Measurements from ENCODE around the gene FDXACB1. TPM values are rescaled to one million over a fixed set of nuclear protein-coding genes. Genes with fewer than 3 reads are reported as not detected.

Gene FDXACB1, protein sequence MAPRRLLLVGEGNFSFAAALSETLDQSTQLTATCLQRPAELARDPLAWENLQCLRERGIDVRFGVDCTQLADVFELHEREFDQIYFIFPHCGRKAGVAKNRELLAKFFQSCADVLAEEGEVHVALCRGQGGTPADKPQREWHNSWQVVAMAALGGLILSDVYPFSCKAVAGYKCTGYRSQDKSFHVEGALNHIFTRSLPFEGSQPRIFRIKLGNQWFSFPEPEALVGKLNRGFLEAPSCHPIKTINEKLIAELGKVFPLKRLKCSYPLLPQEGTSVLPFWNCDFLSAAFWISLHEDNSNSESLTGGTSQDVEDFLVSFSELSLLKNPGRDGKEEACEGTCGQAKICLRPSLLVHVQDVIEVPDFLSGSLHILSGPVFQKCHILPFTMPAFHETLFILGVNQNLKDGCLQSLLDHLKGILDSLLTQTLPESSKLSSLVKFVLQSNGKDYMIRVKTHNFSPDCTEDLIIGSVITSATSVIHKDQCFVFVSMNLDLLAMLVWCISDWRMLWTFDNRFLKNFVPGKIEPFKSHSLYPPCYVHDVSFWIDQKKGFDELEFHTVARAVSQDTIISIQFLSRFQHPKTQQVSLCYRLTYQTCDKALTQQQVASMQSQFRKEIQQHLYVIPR
- 1 to 10 TPM; 1.1 to 3.3 (median 2.8) TPM for total RNA-seq

- Histone ChIP-seq H3K9me3 (no peaks in the 10 kb centered on the region), H3K4me3 (peak within 1 kb of the TSS; percentile 41 to 75 (median 57)), H3K27me3 (no peaks in the 10 kb centered on the region), H3K4me1 (peaks cover 6 to 23% (median 7%) of the 10 kb centered on the region in 3 donors), H3K27ac (peak within 1 kb of the TSS; percentile 93 to 96 (median 94)), H3K36me3 (peaks cover 0 to 36% (median 0%) of the 10 kb centered on the region in 3 donors)
- TF ChIP-seq, protein P1, sequence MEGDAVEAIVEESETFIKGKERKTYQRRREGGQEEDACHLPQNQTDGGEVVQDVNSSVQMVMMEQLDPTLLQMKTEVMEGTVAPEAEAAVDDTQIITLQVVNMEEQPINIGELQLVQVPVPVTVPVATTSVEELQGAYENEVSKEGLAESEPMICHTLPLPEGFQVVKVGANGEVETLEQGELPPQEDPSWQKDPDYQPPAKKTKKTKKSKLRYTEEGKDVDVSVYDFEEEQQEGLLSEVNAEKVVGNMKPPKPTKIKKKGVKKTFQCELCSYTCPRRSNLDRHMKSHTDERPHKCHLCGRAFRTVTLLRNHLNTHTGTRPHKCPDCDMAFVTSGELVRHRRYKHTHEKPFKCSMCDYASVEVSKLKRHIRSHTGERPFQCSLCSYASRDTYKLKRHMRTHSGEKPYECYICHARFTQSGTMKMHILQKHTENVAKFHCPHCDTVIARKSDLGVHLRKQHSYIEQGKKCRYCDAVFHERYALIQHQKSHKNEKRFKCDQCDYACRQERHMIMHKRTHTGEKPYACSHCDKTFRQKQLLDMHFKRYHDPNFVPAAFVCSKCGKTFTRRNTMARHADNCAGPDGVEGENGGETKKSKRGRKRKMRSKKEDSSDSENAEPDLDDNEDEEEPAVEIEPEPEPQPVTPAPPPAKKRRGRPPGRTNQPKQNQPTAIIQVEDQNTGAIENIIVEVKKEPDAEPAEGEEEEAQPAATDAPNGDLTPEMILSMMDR (IDR thresholded peaks at IDR 0.05) = peak; percentile 81 to 99 (median 98)
- TF ChIP-seq POLR2A (IDR thresholded peaks at IDR 0.05) = peak in 2 of 4 donors; percentile 25 to 65
- intact Hi-C loops (cut with DNase I) = loop anchor here (5.0 to 10.0 kb wide), 2 partner anchors 46 to 98 kb away; no protein-coding TSS in a partner anchor
- WGBS, 2 donors = 0% methylated on average over 20 to 46 of the region's 55 CpGs
- peak; percentile 88 for DNase-seq
Measured at GRCh38 chr11:111878849-111879636, at the start of gene FDXACB1, which contains the start of gene CFAP68. TSS of gene FDXACB1 (minus strand) at chr11:111879165. CDS start at chr11:111879132, 33 bp downstream. TSS of gene CFAP68 (plus strand) at chr11:111879541. CDS start at chr11:111879561, 20 bp downstream.

- Histone ChIP-seq H3K27me3 (no peaks in the 10 kb centered on the region), H3K4me1 (peaks cover 23 to 56% (median 29%) of the 10 kb centered on the region in 3 donors), H3K27ac (peak overlapping the region; percentile 86 to 93 (median 92)), H3K9me3 (no peaks in the 10 kb centered on the region), H3K4me3 (peak overlapping the region; percentile 28 to 64 (median 41)), H3K36me3 (no peaks in the 10 kb centered on the region)
- WGBS, 2 donors = 2 to 6% methylated on average over 9 to 10 of the region's 47 CpGs
- peak in 1 of 4 donors; percentile 61 for TF ChIP-seq POLR2A (IDR thresholded peaks at IDR 0.05)
- TF ChIP-seq, protein P1 (IDR thresholded peaks at IDR 0.05) = peak in 2 of 6 experiments; percentile 30 to 38
- DNase-seq = peak; percentile 98
- intact Hi-C loops (cut with DNase I) = loop anchor here (10.0 kb wide), 1 partner anchor 52 kb away; the partner anchor contains the start of genes ALG9, CFAP68 and FDXACB1
Measured at GRCh38 chr11:111926505-111927391, 47.8 kb upstream of the FDXACB1 start.

GRCh38 chr11:111925953-111926352 is 47.0 kb upstream of the FDXACB1 start:
- TF ChIP-seq POLR2A (IDR thresholded peaks at IDR 0.05) = no peak
- DNase-seq = no peak
- Histone ChIP-seq H3K4me3 (no peak overlapping the region), H3K27me3 (no peaks in the 10 kb centered on the region), H3K4me1 (peaks cover 23 to 52% (median 29%) of the 10 kb centered on the region in 3 donors), H3K9me3 (no peaks in the 10 kb centered on the region), H3K27ac (peak overlapping the region; percentile 86 to 93 (median 92)), H3K36me3 (no peaks in the 10 kb centered on the region)
- intact Hi-C loops (cut with DNase I) = loop anchor here (10.0 kb wide), 1 partner anchor 51 kb away; the partner anchor contains the start of genes ALG9, CFAP68 and FDXACB1
- WGBS, 2 donors = 79 to 96% methylated on average over 4 to 7 of the region's 16 CpGs

DNA sequence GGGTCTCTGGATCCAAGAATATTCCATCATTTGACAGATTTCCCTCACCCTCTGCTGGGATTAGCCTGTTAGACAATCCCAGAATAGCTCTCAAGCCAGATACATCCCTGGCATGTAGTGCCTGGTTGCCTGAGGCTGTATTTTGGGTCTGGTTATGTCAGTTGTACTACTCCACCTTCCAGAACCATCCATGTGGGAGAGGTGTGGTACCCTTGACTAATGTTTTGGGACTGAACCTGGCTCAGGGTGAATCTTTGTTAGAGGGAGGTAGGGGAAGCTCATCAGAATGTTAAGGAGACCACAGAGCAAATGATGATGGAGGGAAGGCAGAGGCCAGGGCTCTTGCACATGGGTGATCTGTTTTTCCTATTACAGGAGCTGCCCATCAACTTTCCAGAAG is 45.0 kb upstream of the FDXACB1 start:
- intact Hi-C loops (cut with DNase I) = loop anchor here (10.0 kb wide), 1 partner anchor 49 kb away; the partner anchor contains the start of genes ALG9, CFAP68 and FDXACB1
- TF ChIP-seq POLR2A (IDR thresholded peaks at IDR 0.05) = no peak
- TF ChIP-seq, protein P1 (IDR thresholded peaks at IDR 0.05) = no peak
- Histone ChIP-seq H3K4me3 (no peak overlapping the region), H3K36me3 (no peaks in the 10 kb centered on the region), H3K27me3 (no peaks in the 10 kb centered on the region), H3K27ac (peak overlapping the region; percentile 64 to 93 (median 86)), H3K4me1 (peaks cover 23 to 59% (median 34%) of the 10 kb centered on the region in 3 donors), H3K9me3 (no peaks in the 10 kb centered on the region)
- no peak for DNase-seq
